Renal cortex interstitium (tissue), 11 donors: ENCODE measurements around the gene HNRNPL. TPM values are rescaled to one million over a fixed set of nuclear protein-coding genes. Genes with fewer than 3 reads are reported as not detected.
A peak's percentile ranks its signal among the peaks of the same experiment; 100 is the strongest.
"Not testable (repeated sequence)": the region's sequence is repeated elsewhere in the genome, so short reads cannot be mapped to it uniquely, and the experiment has no call there.

Experiments used
- DNase-seq, 11 donors: peaks; one replicate each; pipeline ENCODE4 v3.0.0-alpha.2; 2013; ENCODE audit warnings: low read depth in 9 of 11, low spot score in 4 of 11; ENCODE audit errors: extremely low read depth in 1 of 11
- polyA plus RNA-seq, 3 donors: library from polyadenylated mRNA; unstranded; fragments of 120-200 nt; gene quantifications; one replicate each; pipeline ENCODE4 v1.2.1, GENCODE V29; 2013; ENCODE audit not compliant: insufficient read length in 3 of 3

The HNRNPL gene
- polyA plus RNA-seq, 3 donors: 449 to 563 (median 527) TPM

GRCh38 chr19:38796154-38796553 is 53.6 kb downstream of the HNRNPL start:
- DNase-seq: no peak

GRCh38 chr19:38795549-38795948 is 54.2 kb downstream of the HNRNPL start:
- DNase-seq: no peak

GRCh38 chr19:38793671-38794070 is 56.1 kb downstream of the HNRNPL start:
- no peak for DNase-seq

- DNase-seq: no peak
Measured at GRCh38 chr19:38793177-38793576, 56.6 kb downstream of the HNRNPL start.

GRCh38 chr19:38792250-38793111 is 57.3 kb downstream of the HNRNPL start:
- peak in 3 of 11 donors; percentile 20 to 29 (median 22) for DNase-seq

GRCh38 chr19:38791451-38792064 is 58.2 kb downstream of the HNRNPL start:
- not testable (repeated sequence) for DNase-seq

GRCh38 chr19:38790507-38791403 is 59.0 kb downstream of the HNRNPL start:
- DNase-seq: not testable (repeated sequence)

- DNase-seq: no peak
Measured at GRCh38 chr19:38788478-38789243, 61.1 kb downstream of the HNRNPL start, which contains the start of gene LGALS7B. LGALS7B (plus strand) TSS chr19:38789200; CDS start chr19:38789227, 27 bp downstream.

GRCh38 chr19:38786572-38787265 is 63.1 kb downstream of the HNRNPL start:
- DNase-seq: no peak

Other genes with a start within 250 kb of the HNRNPL start
- 1 to 10 TPM; 2.3 to 4.2 (median 3.9) TPM for gene MAP4K1, start 232.0 kb downstream of the HNRNPL start, polyA plus RNA-seq
- 100 to 1,000 TPM; 314 to 356 (median 326) TPM for gene EIF3K, start 230.8 kb downstream of the HNRNPL start, polyA plus RNA-seq
- 100 to 1,000 TPM; 628 to 762 (median 713) TPM for gene ACTN4, start 202.3 kb downstream of the HNRNPL start, polyA plus RNA-seq
- 10 to 100 TPM in 1 of 3 donors, 1 to 10 TPM in 2; 7.8 to 17.4 (median 9.7) TPM for gene CAPN12, start 105.5 kb downstream of the HNRNPL start, polyA plus RNA-seq
- 1 to 10 TPM in 1 of 3 donors, under 1 TPM in 1, not detected in 1; 1.00 to 2.1 TPM for gene LGALS7, start 76.5 kb downstream of the HNRNPL start, polyA plus RNA-seq
- 1 to 10 TPM in 1 of 3 donors, under 1 TPM in 1, not detected in 1; 0.57 to 2.5 TPM for gene LGALS7B, start 60.8 kb downstream of the HNRNPL start, polyA plus RNA-seq
- 1 to 10 TPM; 1.4 to 2.9 (median 2.0) TPM for gene LGALS4, start 37.0 kb downstream of the HNRNPL start, polyA plus RNA-seq
- 100 to 1,000 TPM; 136 to 158 (median 147) TPM for gene ECH1, start 18.2 kb downstream of the HNRNPL start, polyA plus RNA-seq
- 1 to 10 TPM; 6.0 to 8.9 (median 7.8) TPM for gene RINL, start 28.3 kb upstream of the HNRNPL start, polyA plus RNA-seq
- gene SIRT2, start 49.6 kb upstream of the HNRNPL start, polyA plus RNA-seq: 10 to 100 TPM; 37.1 to 48.7 (median 42.1) TPM
- gene NFKBIB, start 50.0 kb upstream of the HNRNPL start, polyA plus RNA-seq: 10 to 100 TPM in 2 of 3 donors, 1 to 10 TPM in 1; 6.4 to 11.0 (median 10.4) TPM
- 1 to 10 TPM in 1 of 3 donors, under 1 TPM in 2; 0.57 to 1.1 (median 0.65) TPM for gene CCER2, start 62.2 kb upstream of the HNRNPL start, polyA plus RNA-seq
- 10 to 100 TPM; 43.2 to 56.0 (median 50.9) TPM for gene SARS2, start 80.8 kb upstream of the HNRNPL start, polyA plus RNA-seq
- 10 to 100 TPM; 15.2 to 27.4 (median 26.5) TPM for gene MRPS12, start 81.0 kb upstream of the HNRNPL start, polyA plus RNA-seq
- 10 to 100 TPM; 69.5 to 93.4 (median 71.4) TPM for gene FBXO17, start 125.8 kb upstream of the HNRNPL start, polyA plus RNA-seq
- 1 to 10 TPM; 7.1 to 8.7 (median 7.2) TPM for gene FBXO27, start 182.6 kb upstream of the HNRNPL start, polyA plus RNA-seq
- gene ACP7, start 234.4 kb upstream of the HNRNPL start, polyA plus RNA-seq: under 1 TPM; 0.20 to 0.72 (median 0.38) TPM